AG09319 (cell line): ENCODE results near the gene TNNT3.
"Not testable (repeated sequence)": the region's sequence is repeated elsewhere in the genome, so short reads cannot be mapped to it uniquely, and the experiment has no call there.

Experiments
- DNase-seq: peaks from one replicate; pipeline ENCODE4 v3.0.0-alpha.2; 2010; ENCODE audit warnings: low read depth; ENCODE audit errors: extremely low read depth
- TF ChIP-seq, protein P1 (sequence below): IDR thresholded peaks from 2 replicates; pipeline ENCODE4 v1.5.1; 2011; ENCODE audit warnings: low read depth, mild to moderate bottlenecking, inconsistent platforms, low read length, moderate library complexity

The TNNT3 gene

DNA sequence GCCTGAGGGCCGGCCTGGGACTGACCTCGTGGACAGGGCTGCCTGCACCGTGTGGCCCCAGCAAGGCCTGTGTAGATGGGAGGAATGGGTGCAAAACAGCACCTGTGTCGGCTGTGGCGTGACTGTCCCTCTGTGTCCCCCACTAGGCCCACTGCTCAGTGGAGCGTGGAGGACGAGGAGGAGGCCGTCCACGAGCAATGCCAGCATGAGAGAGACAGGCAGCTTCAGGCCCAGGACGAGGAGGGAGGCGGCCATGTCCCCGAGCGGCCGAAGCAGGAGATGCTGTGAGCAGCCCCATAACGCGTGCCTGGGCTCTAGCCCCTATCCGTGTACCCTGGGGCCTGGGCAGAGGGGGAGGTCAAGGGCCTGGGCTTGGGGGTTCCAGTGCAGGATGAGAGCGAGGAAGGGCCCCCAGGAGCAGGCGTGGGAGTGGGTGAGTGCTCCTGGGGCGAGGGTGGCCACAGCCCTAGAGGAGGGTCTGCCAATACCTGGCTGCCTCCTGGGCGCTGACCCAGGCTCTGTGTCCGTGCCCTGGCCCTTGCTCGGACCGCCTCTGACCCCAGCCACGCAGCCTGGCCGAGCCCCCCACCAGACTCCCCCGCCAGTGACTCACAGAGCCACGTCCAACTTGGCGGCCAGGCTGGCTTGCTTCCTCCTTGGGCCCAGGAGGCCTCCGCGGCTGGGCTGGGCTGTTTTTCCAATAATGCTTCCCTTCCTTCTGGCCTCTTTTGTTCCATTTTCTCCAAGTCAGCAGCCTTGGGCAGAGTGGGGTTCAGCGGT is 39.4 kb upstream of the TNNT3 start:
- DNase-seq = no peak
- TF ChIP-seq, protein P1, sequence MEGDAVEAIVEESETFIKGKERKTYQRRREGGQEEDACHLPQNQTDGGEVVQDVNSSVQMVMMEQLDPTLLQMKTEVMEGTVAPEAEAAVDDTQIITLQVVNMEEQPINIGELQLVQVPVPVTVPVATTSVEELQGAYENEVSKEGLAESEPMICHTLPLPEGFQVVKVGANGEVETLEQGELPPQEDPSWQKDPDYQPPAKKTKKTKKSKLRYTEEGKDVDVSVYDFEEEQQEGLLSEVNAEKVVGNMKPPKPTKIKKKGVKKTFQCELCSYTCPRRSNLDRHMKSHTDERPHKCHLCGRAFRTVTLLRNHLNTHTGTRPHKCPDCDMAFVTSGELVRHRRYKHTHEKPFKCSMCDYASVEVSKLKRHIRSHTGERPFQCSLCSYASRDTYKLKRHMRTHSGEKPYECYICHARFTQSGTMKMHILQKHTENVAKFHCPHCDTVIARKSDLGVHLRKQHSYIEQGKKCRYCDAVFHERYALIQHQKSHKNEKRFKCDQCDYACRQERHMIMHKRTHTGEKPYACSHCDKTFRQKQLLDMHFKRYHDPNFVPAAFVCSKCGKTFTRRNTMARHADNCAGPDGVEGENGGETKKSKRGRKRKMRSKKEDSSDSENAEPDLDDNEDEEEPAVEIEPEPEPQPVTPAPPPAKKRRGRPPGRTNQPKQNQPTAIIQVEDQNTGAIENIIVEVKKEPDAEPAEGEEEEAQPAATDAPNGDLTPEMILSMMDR = no peak

DNA sequence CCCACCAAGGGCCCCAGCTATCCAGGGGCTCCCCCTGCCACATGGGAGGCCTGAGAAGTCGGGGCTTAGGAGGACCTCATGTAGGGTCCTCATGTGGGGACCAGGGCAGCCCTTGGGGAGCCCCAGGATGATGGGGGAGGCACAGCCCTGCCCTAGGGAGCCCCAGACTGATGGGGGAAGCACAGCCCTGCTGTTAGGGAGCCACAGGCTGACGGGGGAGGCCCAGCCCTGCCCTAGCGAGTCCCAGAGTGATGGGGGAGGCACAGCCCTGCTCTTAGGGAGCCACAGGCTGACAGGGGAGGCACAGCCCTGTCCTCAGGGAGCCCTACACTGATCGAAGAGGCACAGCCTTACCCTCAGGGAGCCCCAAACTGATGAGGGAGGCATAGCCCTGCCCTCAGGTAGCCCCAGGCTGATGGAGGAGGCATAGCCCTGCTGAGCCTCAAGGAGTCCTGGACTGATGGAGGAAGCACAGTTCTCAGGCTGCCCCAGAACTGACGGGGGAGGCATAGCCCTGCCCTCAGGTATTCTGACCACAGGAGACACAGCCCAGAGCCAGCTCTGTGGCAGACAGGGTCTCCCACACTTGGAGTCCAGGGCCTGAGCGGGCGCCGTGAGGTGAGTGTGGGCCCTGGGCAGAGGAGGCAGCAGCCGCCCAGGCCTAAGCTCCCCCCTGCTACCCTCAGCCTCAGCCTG is 38.6 kb upstream of the TNNT3 start:
- DNase-seq = no peak
- TF ChIP-seq, protein P1 = no peak

DNA sequence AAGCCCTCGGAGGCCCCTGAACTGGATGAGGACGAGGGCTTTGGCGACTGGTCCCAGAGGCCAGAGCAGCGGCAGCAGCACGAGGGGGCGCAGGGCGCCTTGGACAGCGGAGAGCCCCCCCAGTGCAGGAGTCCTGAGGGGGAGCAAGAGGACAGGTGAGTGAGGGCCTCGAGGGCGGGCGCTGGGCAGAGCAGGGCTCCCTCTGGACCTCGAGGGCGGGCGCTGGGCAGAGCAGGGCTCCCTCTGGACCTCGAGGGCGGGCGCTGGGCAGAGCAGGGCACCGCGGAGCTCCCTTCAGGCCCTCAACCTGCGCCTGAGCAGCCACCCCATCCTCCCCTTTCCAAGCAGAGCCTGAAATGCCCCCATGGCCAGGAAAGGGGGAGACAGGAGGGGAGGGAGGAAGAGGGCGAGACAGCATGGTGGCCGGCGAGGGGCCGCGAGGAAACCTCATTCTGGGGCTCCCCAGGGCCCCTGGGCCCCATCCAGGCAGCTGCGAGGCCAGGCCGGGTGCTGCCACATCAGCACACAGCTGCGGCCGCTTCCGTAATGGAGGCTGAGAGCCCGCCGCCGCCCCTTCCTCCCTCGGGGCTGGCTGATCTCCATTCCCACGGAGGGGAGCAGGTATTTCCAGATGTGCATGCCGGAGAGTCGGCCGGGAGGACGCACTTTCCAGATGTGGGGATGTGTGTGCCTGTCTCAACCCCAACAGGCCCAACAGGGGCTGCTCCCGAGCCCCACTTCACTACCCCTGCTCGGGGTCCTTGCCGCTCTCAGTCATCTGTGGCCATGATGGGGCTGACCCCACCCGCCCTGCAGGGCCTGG is 37.9 kb upstream of the TNNT3 start:
- TF ChIP-seq, protein P1 = no peak
- DNase-seq = no peak

DNA sequence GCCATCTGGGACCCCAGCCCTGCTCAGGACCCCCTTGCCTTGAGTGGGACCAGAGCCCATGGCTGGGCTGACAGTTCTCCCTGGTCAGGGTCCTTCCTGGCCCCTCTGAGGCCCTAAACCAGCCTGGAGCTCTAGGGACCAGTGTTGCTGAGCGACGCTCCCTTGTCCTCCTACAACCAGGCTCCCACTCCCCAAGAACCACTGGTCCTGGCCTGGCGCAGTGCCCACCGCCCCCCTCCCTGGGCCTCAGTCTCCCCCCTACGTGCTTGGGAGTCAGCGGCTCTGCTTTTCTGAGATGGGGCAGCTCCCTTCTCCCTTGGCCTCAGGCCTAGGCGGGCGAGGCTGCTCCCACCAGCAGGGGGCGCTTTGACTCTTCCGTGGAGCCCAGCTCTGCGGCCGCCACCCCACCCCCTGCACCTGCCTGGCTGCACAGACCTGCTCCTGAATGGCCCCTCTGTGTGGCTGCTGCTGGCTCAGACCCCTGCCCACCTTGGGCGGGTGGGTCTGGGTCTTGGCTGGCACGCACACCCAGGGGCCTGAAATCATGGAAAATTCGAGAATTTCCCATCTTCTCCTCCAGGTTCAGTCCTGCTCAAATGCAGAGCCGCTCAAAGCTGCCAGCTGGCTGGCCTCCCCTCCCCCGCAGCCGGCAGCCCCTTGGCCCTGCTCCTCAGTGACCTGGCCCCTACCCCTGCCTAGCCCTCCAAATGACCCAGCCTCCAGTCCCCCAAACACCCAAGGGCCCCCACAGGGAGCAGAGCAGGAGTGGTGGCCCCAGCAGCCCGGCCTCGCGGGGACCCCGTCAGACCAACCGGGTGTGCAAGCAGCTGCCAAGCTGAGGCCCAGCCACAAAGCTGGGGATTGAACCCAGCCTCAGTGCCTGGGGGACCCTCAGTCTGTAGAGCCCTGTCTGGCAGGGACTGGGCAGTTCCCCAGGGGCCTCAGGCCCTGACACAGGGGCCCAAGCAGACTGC is 37.0 kb upstream of the TNNT3 start:
- TF ChIP-seq, protein P1 = peak; percentile 91
- no peak for DNase-seq

DNA sequence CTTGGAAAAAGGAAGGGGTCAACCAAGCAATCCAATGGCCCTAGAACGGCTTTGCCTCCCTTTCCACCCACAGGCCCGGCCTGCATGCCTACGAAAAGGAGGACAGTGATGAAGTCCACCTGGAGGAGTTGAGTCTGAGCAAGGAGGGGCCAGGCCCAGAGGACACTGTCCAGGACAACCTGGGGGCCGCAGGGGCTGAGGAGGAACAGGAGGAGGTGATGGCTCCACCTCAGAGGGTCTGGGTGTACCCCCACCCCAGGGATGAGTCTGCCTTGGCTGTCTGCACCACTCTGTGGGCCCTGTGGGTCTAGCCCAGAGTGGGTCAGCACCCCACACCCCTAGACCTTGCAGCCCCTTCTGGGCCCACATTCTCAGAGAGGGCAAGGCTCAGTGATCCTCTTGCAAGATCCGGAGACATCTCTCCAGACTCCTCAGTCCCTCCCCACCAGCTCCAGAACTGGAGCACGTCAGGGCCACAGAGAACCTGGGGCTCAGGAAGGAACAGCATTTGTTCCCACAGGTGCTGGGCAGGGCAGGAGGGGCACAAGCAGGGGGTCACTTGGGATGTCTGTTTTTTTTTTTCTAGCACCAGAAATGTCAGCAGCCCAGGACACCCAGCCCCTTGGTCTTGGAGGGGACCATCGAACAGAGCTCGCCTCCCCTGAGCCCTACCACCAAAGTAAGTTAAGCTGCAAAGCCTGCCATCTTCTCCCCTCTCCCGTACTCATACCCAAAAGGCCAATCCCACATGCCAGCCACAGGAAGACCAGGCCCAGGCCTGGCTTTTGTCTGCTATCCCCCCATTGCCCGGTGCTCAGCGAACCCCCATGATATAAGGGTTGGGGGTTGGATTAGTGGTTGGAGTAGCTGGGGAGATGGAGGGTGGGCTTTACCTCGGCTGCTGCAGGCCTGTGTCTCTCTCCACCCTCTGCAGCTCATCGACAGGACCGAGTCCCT is 35.9 kb upstream of the TNNT3 start:
- TF ChIP-seq, protein P1 = no peak
- no peak for DNase-seq

DNA sequence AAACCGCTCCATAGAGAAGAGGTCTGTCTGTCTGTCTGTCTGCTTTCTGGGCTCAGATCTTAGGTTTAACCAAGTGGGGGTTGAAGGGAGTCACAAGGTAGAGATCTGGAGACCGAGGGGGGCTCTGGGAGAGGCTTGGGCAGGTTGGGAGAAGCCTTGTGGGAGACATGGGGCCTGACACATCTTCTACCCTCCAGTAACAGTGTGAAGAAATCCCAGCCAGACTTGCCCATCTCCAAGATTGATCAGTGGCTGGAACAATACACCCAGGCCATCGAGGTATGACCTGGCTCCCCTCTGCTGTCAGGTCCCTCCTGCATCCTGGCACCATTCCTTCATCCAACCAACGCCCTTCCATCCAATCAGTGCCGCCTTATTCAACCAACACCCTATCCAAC is 35.2 kb upstream of the TNNT3 start:
- TF ChIP-seq, protein P1 = no peak
- DNase-seq = no peak

DNA sequence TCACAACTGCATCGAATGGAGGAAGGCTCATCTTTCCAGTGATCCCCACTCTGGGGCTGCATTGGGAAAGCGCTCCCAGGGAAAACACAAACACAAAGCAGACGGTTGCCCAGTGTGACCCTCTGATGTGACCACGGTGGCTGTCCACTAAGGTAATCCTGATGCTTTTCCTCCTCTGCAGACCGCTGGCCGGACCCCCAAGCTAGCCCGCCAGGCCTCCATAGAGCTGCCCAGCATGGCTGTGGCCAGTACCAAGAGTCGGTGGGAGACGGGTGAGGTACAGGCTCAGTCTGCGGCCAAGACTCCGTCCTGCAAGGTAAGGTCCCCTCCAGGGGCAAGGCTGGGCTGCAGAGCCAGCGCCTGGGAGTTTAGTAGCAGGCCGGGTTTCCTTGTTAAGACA is 33.0 kb upstream of the TNNT3 start:
- DNase-seq = not testable (repeated sequence)
